ENCODE results near the gene SLC31A1. TPM values are rescaled to one million over a fixed set of nuclear protein-coding genes. Genes with fewer than 3 reads are reported as not detected.

Gene SLC31A1
- total and polyA plus RNA-seq, 2 of the 8 experiments (the other 6 are each of a cell fraction or from before 2014, with no cell fraction given): 23.9 to 40.8 TPM

GRCh38 chr9:113261917-113262671 lies 40.8 kb downstream of the SLC31A1 start:
- H4K8ac ChIP-seq (ENCODE audit: extremely low read depth, insufficient read depth, low read length): no peak overlapping the region
- peaks cover 0 to 2% of the 10 kb centered on the region in 2 experiments for H4K20me1 ChIP-seq (replicated peaks in 1 of 2; ENCODE audit: control insufficient read depth in 1 of 2, insufficient read depth in 2 of 2, low read length in 2 of 2)
- H2BK15ac ChIP-seq (ENCODE audit: low read length): no peak overlapping the region
- H3K4me2 ChIP-seq (ENCODE audit: insufficient read depth in 1 of 2, low read depth in 2 of 2, low read length in 2 of 2): no peak overlapping the region
- WGBS, 2 experiments (ENCODE audit: extremely low coverage in 1 of 2, insufficient coverage in 1 of 2, insufficient read length in 1 of 2, insufficient replicate concordance in 2 of 2, low coverage in 1 of 2, low lambda C conversion rate in 2 of 2, missing lambda C conversion rate in 1 of 2): 79% methylated on average over 1 of the region's 1 CpG; no CpG with 5 or more reads in 1 of the 2 experiments
- no peak overlapping the region for H2AK5ac ChIP-seq (ENCODE audit: low read depth, low read length)
- H3K4me3 ChIP-seq (ENCODE audit: extremely low read depth in 1 of 4, insufficient read depth in 2 of 4, low read depth in 3 of 4, low read length in 4 of 4): no peak overlapping the region
- H2BK20ac ChIP-seq (ENCODE audit: low read length): no peak overlapping the region
- H2BK120ac ChIP-seq (replicated peaks; ENCODE audit: low read depth, low read length): no peak overlapping the region
- no peaks in the 10 kb centered on the region for H3K79me2 ChIP-seq (ENCODE audit: control insufficient read depth in 1 of 2, insufficient read depth in 2 of 2, low read length in 2 of 2)
- no peak overlapping the region for H4K5ac ChIP-seq (ENCODE audit: insufficient read length, low read depth, low read length)
- no peaks in the 10 kb centered on the region for H3K4me1 ChIP-seq (replicated peaks in 1 of 4; ENCODE audit: control insufficient read depth in 3 of 4, insufficient read depth in 4 of 4, low read length in 3 of 4)
- FAIRE-seq: no peak
- no peaks in the 10 kb centered on the region for H3K27me3 ChIP-seq (replicated peaks in 1 of 4; ENCODE audit: control insufficient read depth in 3 of 4, extremely low read depth in 1 of 4, insufficient read depth in 3 of 4, low read length in 3 of 4)
- no peak overlapping the region for H3K23ac ChIP-seq (ENCODE audit: insufficient read length)
- no peak overlapping the region for H3K18ac ChIP-seq (ENCODE audit: extremely low read depth, low read length)
- H2BK12ac ChIP-seq (ENCODE audit: low read depth, low read length): no peak overlapping the region
- H2BK5ac ChIP-seq (ENCODE audit: low read depth, low read length): no peak overlapping the region
- H3K36me3 ChIP-seq (ENCODE audit: control insufficient read depth in 2 of 4, insufficient read depth in 4 of 4, low read length in 3 of 4): peaks cover 3 to 20% (median 10%) of the 10 kb centered on the region in 4 experiments; a peak in 7 of 8 replicates
- H3K9ac ChIP-seq (replicated peaks in 1 of 4; ENCODE audit: extremely low read depth in 1 of 4, low read depth in 3 of 4, low read length in 3 of 4): no peak overlapping the region
- CTCF ChIA-PET (ENCODE audit: partially characterized antibody): interaction anchor here (4.3 kb wide), 1 partner anchor 11 kb away, joined by 22 read pairs; the partner anchor contains the start of gene CDC26
- H3K56ac ChIP-seq (replicated peaks; ENCODE audit: insufficient read length, low read depth, low read length): no peak overlapping the region
- POLR2A ChIA-PET (ENCODE audit: partially characterized antibody): interaction anchor here (1.1 kb wide), 1 partner anchor 139 kb away, joined by 3 read pairs; the partner anchor contains the start of gene ALAD
- no peaks in the 10 kb centered on the region for H3K23me2 ChIP-seq (ENCODE audit: low read depth, low read length)
- DNase-seq (ENCODE audit: low read depth in 1 of 2, low spot score in 2 of 2): no peak
- H4K91ac ChIP-seq (replicated peaks; ENCODE audit: insufficient read length, low read length): no peak overlapping the region
- no peak overlapping the region for H3K27ac ChIP-seq (ENCODE audit: low read depth, low read length)
- TF ChIP-seq GTF2F1 (IDR thresholded peaks at IDR 0.05; ENCODE audit: borderline replicate concordance, low read depth, low read length): no peak
- no peak for TF ChIP-seq KDM5A (IDR thresholded peaks at IDR 0.05; ENCODE audit: low read length)
- no peak for TF ChIP-seq ZNF274 (IDR thresholded peaks at IDR 0.05; ENCODE audit: borderline replicate concordance, extremely low read depth, low read length)
- TF ChIP-seq EP300 (IDR thresholded peaks at IDR 0.05; ENCODE audit: borderline replicate concordance in 1 of 2, low read depth in 2 of 2, low read length in 2 of 2): no peak
- no peak for TF ChIP-seq POU5F1 (IDR thresholded peaks at IDR 0.05; ENCODE audit: low read depth, low read length)
- TF ChIP-seq PHF8 (conservative IDR thresholded peaks at IDR 0.05; ENCODE audit: low read depth, low read length): no peak
- no peak for TF ChIP-seq RFX5 (IDR thresholded peaks at IDR 0.05; ENCODE audit: borderline replicate concordance, low read depth, low read length)
- no peaks in the 10 kb centered on the region for H3K9me3 ChIP-seq (ENCODE audit: insufficient read depth in 2 of 2, low read depth in 1 of 2, low read length in 1 of 2)
- no peak overlapping the region for H2AFZ ChIP-seq (ENCODE audit: low read length)
- H3K4ac ChIP-seq (replicated peaks; ENCODE audit: insufficient read length, low read depth, low read length): no peak overlapping the region
- H3K79me1 ChIP-seq (ENCODE audit: low read depth, low read length): no peaks in the 10 kb centered on the region
- H3K14ac ChIP-seq (ENCODE audit: insufficient read length): no peak overlapping the region
